HG03469 (cell line): ENCODE measurements around the gene AP1G2.

Experiments used
- ATAC-seq: cut with Tn5 transposase; IDR thresholded peaks from one replicate; pipeline ENCODE4 v1.9.1; 2021; ENCODE audit warnings: mild to moderate bottlenecking, moderate library complexity, moderate number of reproducible peaks; ENCODE audit not compliant: unreplicated experiment

The AP1G2 gene

GRCh38 chr14:23572836-23573235 is 5.2 kb upstream of the AP1G2 start:
- no peak for ATAC-seq

- ATAC-seq: no peak
Measured at GRCh38 chr14:23572524-23572828, 4.9 kb upstream of the AP1G2 start.

- no peak for ATAC-seq
Measured at GRCh38 chr14:23571701-23572523, 4.3 kb upstream of the AP1G2 start.

GRCh38 chr14:23570806-23571483 is 3.4 kb upstream of the AP1G2 start:
- ATAC-seq: no peak

GRCh38 chr14:23569443-23570151 is 2.0 kb upstream of the AP1G2 start:
- ATAC-seq: no peak

- no peak for ATAC-seq
Measured at GRCh38 chr14:23568600-23569331, 1.2 kb upstream of the AP1G2 start.

- ATAC-seq: no peak
Measured at GRCh38 chr14:23568021-23568599, 519 bp upstream of the AP1G2 start.

- ATAC-seq: no peak
Measured at GRCh38 chr14:23566778-23567185, 809 bp downstream of the AP1G2 start.

GRCh38 chr14:23566112-23566777 is 1.3 kb downstream of the AP1G2 start:
- no peak for ATAC-seq

GRCh38 chr14:23565626-23566025 is 2.0 kb downstream of the AP1G2 start:
- ATAC-seq: no peak

GRCh38 chr14:23564876-23565275 is 2.7 kb downstream of the AP1G2 start:
- ATAC-seq: no peak

GRCh38 chr14:23564181-23564812 is 3.3 kb downstream of the AP1G2 start:
- ATAC-seq: no peak

- ATAC-seq: no peak
Measured at GRCh38 chr14:23563473-23564180, 4.0 kb downstream of the AP1G2 start.

- ATAC-seq: no peak
Measured at GRCh38 chr14:23562822-23563472, 4.6 kb downstream of the AP1G2 start.

GRCh38 chr14:23561873-23562821 is 5.4 kb downstream of the AP1G2 start:
- ATAC-seq: no peak

GRCh38 chr14:23561259-23561658 is 6.3 kb downstream of the AP1G2 start:
- ATAC-seq: no peak

GRCh38 chr14:23559926-23560520 is 7.6 kb downstream of the AP1G2 start:
- ATAC-seq: no peak
